IMR-90 (cell line): ENCODE measurements around the gene OSBPL8. TPM values are rescaled to one million over a fixed set of nuclear protein-coding genes. Genes with fewer than 3 reads are reported as not detected.
A peak's percentile ranks its signal among the peaks of the same experiment; 100 is the strongest.

Experiments used
- ATAC-seq: fragments of 200-7000 bp; cut with Tn5 transposase; 2 replicates; pipeline ENCODE4 v1.9.1; 2020; ENCODE audit warnings: low read depth, mild to moderate bottlenecking, moderate library complexity
- BruUV-seq: library from RNA; stranded (reverse); fragments of 400-500 nt; replicated peaks from 2 replicates; lab custom pipeline; 2021; lab: Mats Ljungman, UMichigan
- CTCF ChIA-PET: fragments of 300-600 bp; formaldehyde crosslinking; extraction: SDS; loops from one replicate; lab custom pipeline; 2021; ENCODE audit warnings: antibody characterized with exemption; lab: Yijun Ruan, JAX
- POLR2A ChIA-PET: fragments of 300-600 bp; sonication (Branson Sonifier 250); formaldehyde crosslinking; loops from one replicate; lab custom pipeline; 2022; ENCODE audit warnings: antibody characterized with exemption; ENCODE audit not compliant: unreplicated experiment; lab: Charles Lee
- DNase-seq: peaks from one replicate; pipeline ENCODE4 v3.0.0; 2013
- H2AFZ ChIP-seq: replicated peaks from 2 replicates; pipeline ENCODE3; 2013; ENCODE audit warnings: low read length, mild to moderate bottlenecking; ENCODE audit not compliant: poor library complexity
- H2AK5ac ChIP-seq: 2 replicates; pipeline ENCODE4 v1.6.1; 2013; ENCODE audit warnings: low read depth, low read length, inconsistent platforms
- H2AK9ac ChIP-seq: replicated peaks from 2 replicates; pipeline ENCODE3; 2013; ENCODE audit warnings: mild to moderate bottlenecking, low read depth, low read length, moderate library complexity; ENCODE audit not compliant: poor library complexity
- H2BK120ac ChIP-seq: 2 replicates; pipeline ENCODE4 v1.6.1; 2013; ENCODE audit warnings: low read depth, low read length, inconsistent platforms
- H2BK15ac ChIP-seq: 3 replicates; pipeline ENCODE4 v1.6.1; 2013; ENCODE audit warnings: low read depth, low read length, inconsistent platforms
- H2BK20ac ChIP-seq: 2 replicates; pipeline ENCODE4 v1.6.1; 2013; ENCODE audit warnings: low read depth, mild to moderate bottlenecking, inconsistent platforms, low read length, moderate library complexity
- H2BK5ac ChIP-seq: 2 replicates; pipeline ENCODE4 v1.6.1; 2013; ENCODE audit warnings: mild to moderate bottlenecking, low read depth, low read length, inconsistent platforms; ENCODE audit not compliant: poor library complexity, severe bottlenecking
- H3K14ac ChIP-seq: replicated peaks from 2 replicates; pipeline ENCODE4 v1.6.1; 2013; ENCODE audit warnings: low read depth, low read length, inconsistent platforms
- H3K18ac ChIP-seq: 2 replicates; pipeline ENCODE4 v1.6.1; 2013; ENCODE audit warnings: low read depth, low read length, control low read depth
- H3K23ac ChIP-seq: 2 replicates; pipeline ENCODE4 v1.6.1; 2013; ENCODE audit warnings: low read depth, low read length, inconsistent platforms
- H3K27ac ChIP-seq: 2 replicates; pipeline ENCODE4 v1.5.1; 2013; ENCODE audit warnings: mild to moderate bottlenecking, control low read depth, low read length; ENCODE audit not compliant: insufficient read depth
- H3K27me3 ChIP-seq: 2 replicates; pipeline ENCODE4 v1.6.1; 2013; ENCODE audit warnings: low read length; ENCODE audit not compliant: control insufficient read depth, insufficient read depth
- H3K36me3 ChIP-seq: 2 replicates; pipeline ENCODE4 v1.6.1; 2013; ENCODE audit warnings: low read length, mixed read lengths; ENCODE audit not compliant: control insufficient read depth, insufficient read depth
- H3K4ac ChIP-seq: 2 replicates; pipeline ENCODE4 v1.6.1; 2013; ENCODE audit warnings: low read depth, low read length, inconsistent platforms
- H3K4me1 ChIP-seq: 2 replicates; pipeline ENCODE4 v1.6.1; 2013; ENCODE audit warnings: low read length, mixed read lengths; ENCODE audit not compliant: control insufficient read depth, insufficient read depth
- H3K4me2 ChIP-seq: 2 replicates; pipeline ENCODE4 v1.6.1; 2013; ENCODE audit warnings: low read depth, mild to moderate bottlenecking, control low read depth, low read length, moderate library complexity
- H3K4me3 ChIP-seq: 2 replicates; pipeline ENCODE4 v1.5.1; 2013; ENCODE audit warnings: low read depth, mild to moderate bottlenecking, control low read depth, low read length, moderate library complexity; ENCODE audit not compliant: insufficient read depth
- H3K56ac ChIP-seq: 2 replicates; pipeline ENCODE4 v1.6.1; 2013; ENCODE audit warnings: low read length, inconsistent platforms; ENCODE audit not compliant: insufficient read depth; ENCODE audit errors: extremely low read depth
- H3K79me1 ChIP-seq, 2 experiments: 2 replicates each; pipeline ENCODE4 v1.6.1; 2013; ENCODE audit warnings: low read length in 2 of 2, inconsistent platforms in 1 of 2, low read depth in 1 of 2
- H3K9ac ChIP-seq: 2 replicates; pipeline ENCODE4 v1.6.1; 2013; ENCODE audit warnings: low read depth, low read length, control low read depth
- H3K9me1 ChIP-seq: 2 replicates; pipeline ENCODE4 v1.6.1; 2013; ENCODE audit warnings: low read length, inconsistent platforms; ENCODE audit not compliant: insufficient read depth
- H3K9me3 ChIP-seq: 2 replicates; pipeline ENCODE4 v1.6.1; 2013; ENCODE audit warnings: low read length; ENCODE audit not compliant: control insufficient read depth, insufficient read depth
- H4K20me1 ChIP-seq: 2 replicates; pipeline ENCODE4 v1.6.1; 2013; ENCODE audit warnings: low read length, inconsistent platforms; ENCODE audit not compliant: insufficient read depth
- H4K5ac ChIP-seq: 2 replicates; pipeline ENCODE4 v1.6.1; 2013; ENCODE audit warnings: mild to moderate bottlenecking, low read depth, low read length, control low read depth
- H4K8ac ChIP-seq, 2 experiments: 2 replicates each; pipeline ENCODE4 v1.6.1; 2013; ENCODE audit warnings: low read depth in 2 of 2, low read length in 2 of 2, control low read depth in 1 of 2, inconsistent platforms in 1 of 2
- H4K91ac ChIP-seq: 2 replicates; pipeline ENCODE4 v1.6.1; 2013; ENCODE audit warnings: low read depth, low read length, inconsistent platforms; ENCODE audit not compliant: insufficient read depth
- CTCF ChIP-seq: conservative IDR thresholded peaks from 2 replicates; pipeline ENCODE4 v1.5.1; 2012; ENCODE audit warnings: mild to moderate bottlenecking, low read depth, low read length, improper control_type of control experiment
- FOS ChIP-seq: fragments of 150-350 bp; IDR thresholded peaks from 2 replicates; pipeline ENCODE4 v1.6.1; 2016; ENCODE audit warnings: low read depth, low read length
- MAFK ChIP-seq: IDR thresholded peaks from 2 replicates; pipeline ENCODE4 v1.6.1; 2012; ENCODE audit warnings: low read depth, low read length, improper control_type of control experiment
- NFE2L2 ChIP-seq: fragments of 150-350 bp; IDR thresholded peaks from 2 replicates; pipeline ENCODE4 v1.6.1; 2016; ENCODE audit warnings: low read depth, mild to moderate bottlenecking, low read length
- RAD21 ChIP-seq: IDR thresholded peaks from 2 replicates; pipeline ENCODE4 v1.6.1; 2012; ENCODE audit warnings: low read length, improper control_type of control experiment
- SMC3 ChIP-seq: fragments of 150-350 bp; IDR thresholded peaks from 2 replicates; pipeline ENCODE4 v1.6.1; 2016; ENCODE audit warnings: low read depth, mild to moderate bottlenecking, antibody characterized with exemption, low read length, moderate library complexity
- WGBS, 2 experiments: methylation state at CpG; one replicate each; pipeline versions ENCODE4 v1.1.5 to v1.1.7; 2013; ENCODE audit warnings: missing lambda C conversion rate in 2 of 2; ENCODE audit not compliant: insufficient read length in 1 of 2; ENCODE audit errors: extremely low coverage in 2 of 2; 5-methylcytosine and 5-hydroxymethylcytosine counted together
- dilution Hi-C: fragments of 300-500 bp; cut with HindIII; formaldehyde crosslinking; loops from one replicate; pipeline ENCODE4 v1.14.3; 2018; ENCODE audit warnings: low sequenced_read_pairs; ENCODE audit not compliant: unreplicated experiment
- in situ Hi-C: fragments of 300-500 bp; cut with MboI; formaldehyde crosslinking; loops from 3 replicates; pipeline ENCODE4 v1.14.3; 2019; ENCODE audit warnings: low sequenced_read_pairs, inconsistent platforms, mixed read lengths
- intact Hi-C: fragments of 100-400 bp; cut with micrococcal nuclease; formaldehyde crosslinking; loops from 2 replicates; pipeline ENCODE4 v1.10.0; 2022
- polyA plus RNA-seq, 3 experiments: library from polyadenylated mRNA; depleted of rRNA; stranded (reverse); fragments of >200 nt; gene quantifications; 2 replicates each; pipeline ENCODE4 v1.2.3, GENCODE V29; 2012; ENCODE audit warnings: low replicate concordance in 1 of 3
- total RNA-seq: library from RNA; depleted of rRNA; stranded (reverse); fragments of >200 nt; gene quantifications from 2 replicates; pipeline ENCODE4 v1.2.3, GENCODE V29; 2012

Gene OSBPL8
- total and polyA plus RNA-seq, 2 of the 4 experiments (the other 2 are of a cell fraction) = 17.8 to 24.2 TPM

- Histone ChIP-seq H2BK5ac (peak overlapping the region; percentile 73), H3K4me2 (peak overlapping the region; percentile 82), H3K27me3 (no peaks in the 10 kb centered on the region), H3K23ac (peak overlapping the region; percentile 48; the same call in 1 of the 2 replicates), H3K56ac (peak overlapping the region; percentile 76), H2BK120ac (peak overlapping the region; percentile 56), H3K36me3 (no peaks in the 10 kb centered on the region), H2AK5ac (peak overlapping the region; percentile 3; the same call in 1 of the 2 replicates), H2AFZ (no peak overlapping the region), H4K91ac (no peak overlapping the region; the same call in 1 of the 2 replicates), H3K18ac (peak overlapping the region; percentile 19; the same call in 1 of the 2 replicates), H2BK20ac (peak overlapping the region; percentile 64), H4K8ac (peak overlapping the region in 1 of 2 experiments; percentile 92; a peak in 2 of 4 replicates), H3K4ac (peak overlapping the region; percentile 44; the same call in 1 of the 2 replicates), H4K20me1 (no peaks in the 10 kb centered on the region), H3K9ac (peak overlapping the region; percentile 84; the same call in 1 of the 2 replicates), H3K9me3 (no peaks in the 10 kb centered on the region), H3K9me1 (no peaks in the 10 kb centered on the region), H3K4me3 (peak overlapping the region; percentile 79; the same call in 1 of the 2 replicates), H3K27ac (no peak overlapping the region), H2AK9ac (no peak overlapping the region), H3K4me1 (peaks cover 5% of the 10 kb centered on the region; the same call in 1 of the 2 replicates), H4K5ac (peak overlapping the region; percentile 8; the same call in 1 of the 2 replicates), H3K79me1 (peaks cover 11 to 32% of the 10 kb centered on the region in 2 experiments; a peak in 3 of 4 replicates), H2BK15ac (0 out of 3 replicates have a peak overlapping the region, but pooled peaks have one; percentile 5), H3K14ac (peak overlapping the region; percentile 65; the same call in 1 of the 2 replicates)
- ATAC-seq (peak; percentile 34), DNase-seq (peak; percentile 79)
- BruUV-seq = no TSS peak
- TF ChIP-seq FOS = no peak
- no peak for TF ChIP-seq NFE2L2
- TF ChIP-seq MAFK = no peak
- TF ChIP-seq SMC3 = peak; percentile 76
- peak; percentile 74 for TF ChIP-seq CTCF
- peak; percentile 88 for TF ChIP-seq RAD21
- in situ Hi-C loops = loop anchor here (5.0 to 10.0 kb wide), 3 partner anchors 272 to 822 kb away; no protein-coding TSS in a partner anchor
- intact Hi-C loops = loop anchor here (1.0 to 5.0 kb wide), 6 partner anchors 165 to 820 kb away; partner anchors contain the start of genes NAP1L1 and PHLDA1
- dilution Hi-C loops = no loop called here
- POLR2A ChIA-PET = interaction anchor here (0.6 to 0.8 kb wide), 3 partner anchors 260 to 322 kb away, joined by 3 to 4 read pairs (median 4); partner anchors contain the start of gene PHLDA1
- CTCF ChIA-PET = interaction anchor here (0.6 to 1.6 kb wide), 11 partner anchors 70 to 315 kb away, joined by 3 to 11 read pairs (median 3); partner anchors contain the start of gene PHLDA1
- WGBS, 2 experiments = no CpG with 5 or more reads among the region's 4 CpGs
These were observed 212.7 kb downstream of the OSBPL8 start for GRCh38 chr12:76346798-76347420.
